PC-9 (cell line): Measurements from ENCODE around the gene FN3KRP. TPM values are rescaled to one million over a fixed set of nuclear protein-coding genes. Genes with fewer than 3 reads are reported as not detected.

ENCODE experiments used
- BruUV-seq: library from RNA; stranded (reverse); fragments of 400-500 nt; replicated peaks from 2 replicates; lab custom pipeline; 2021; lab: Mats Ljungman, UMichigan
- CTCF ChIA-PET: fragments of 300-600 bp; sonication (Branson Sonifier 250); formaldehyde crosslinking; loops from one replicate; lab custom pipeline; 2022; ENCODE audit warnings: antibody characterized with exemption; lab: Charles Lee
- POLR2A ChIA-PET: fragments of 300-600 bp; sonication (Branson Sonifier 250); formaldehyde crosslinking; loops from one replicate; lab custom pipeline; 2022; ENCODE audit warnings: antibody characterized with exemption; ENCODE audit not compliant: unreplicated experiment; lab: Charles Lee
- DNase-seq, 2 experiments: peaks; one replicate each; pipeline versions ENCODE4 v3.0.0 to v3.0.0-alpha.2; 2015 to 2022; ENCODE audit warnings: mixed read lengths in 1 of 2
- H2AFZ ChIP-seq: fragments of 200-600 bp; sonication (generic); 2 replicates; pipeline ENCODE4 v1.8.1; 2017; ENCODE audit warnings: antibody characterized with exemption
- H3F3A ChIP-seq: fragments of 200-600 bp; sonication (generic); 2 replicates; pipeline ENCODE4 v1.8.1; 2017; ENCODE audit warnings: antibody characterized with exemption, mild to moderate bottlenecking, low read depth; ENCODE audit not compliant: insufficient read depth
- H3K27ac ChIP-seq: fragments of 200-600 bp; sonication (generic); 2 replicates; pipeline ENCODE4 v1.6.1; 2016; ENCODE audit warnings: mixed run types
- H3K27me3 ChIP-seq: fragments of 200-600 bp; sonication (generic); 2 replicates; pipeline ENCODE4 v1.6.1; 2016; ENCODE audit warnings: low read depth, mixed run types; ENCODE audit not compliant: insufficient read depth
- H3K36me3 ChIP-seq: fragments of 200-600 bp; sonication (generic); 2 replicates; pipeline ENCODE4 v1.6.1; 2016; ENCODE audit warnings: low read depth, mixed run types
- H3K4me1 ChIP-seq: fragments of 200-600 bp; sonication (generic); replicated peaks from 2 replicates; pipeline ENCODE4 v1.6.1; 2016; ENCODE audit warnings: mixed run types; ENCODE audit not compliant: insufficient read depth
- H3K4me2 ChIP-seq: fragments of 200-600 bp; sonication (generic); 2 replicates; pipeline ENCODE4 v1.6.1; 2017; ENCODE audit warnings: mixed run types
- H3K4me3 ChIP-seq: fragments of 200-600 bp; sonication (generic); 2 replicates; pipeline ENCODE4 v1.6.1; 2016; ENCODE audit warnings: mixed run types
- H3K79me2 ChIP-seq: fragments of 200-600 bp; sonication (generic); 2 replicates; pipeline ENCODE4 v1.6.1; 2017; ENCODE audit warnings: low read depth, mixed run types
- H3K9me2 ChIP-seq: fragments of 200-600 bp; sonication (generic); 2 replicates; pipeline ENCODE4 v1.8.1; 2017; ENCODE audit warnings: mild to moderate bottlenecking; ENCODE audit not compliant: insufficient read depth
- H3K9me3 ChIP-seq: fragments of 200-600 bp; sonication (generic); 2 replicates; pipeline ENCODE4 v1.8.1; 2016; ENCODE audit warnings: low read depth; ENCODE audit not compliant: insufficient read depth
- H4K20me1 ChIP-seq: fragments of 200-600 bp; sonication (generic); 2 replicates; pipeline ENCODE4 v1.8.1; 2017; ENCODE audit not compliant: insufficient read depth
- EZH2 ChIP-seq: fragments of 200-600 bp; sonication (generic); IDR thresholded peaks from 2 replicates; pipeline ENCODE4 v1.8.0; 2017; ENCODE audit warnings: antibody characterized with exemption, low read depth
- intact Hi-C: fragments of 100-400 bp; cut with micrococcal nuclease; formaldehyde crosslinking; loops from one replicate; pipeline ENCODE4 v1.10.0; 2022; ENCODE audit not compliant: unreplicated experiment
- total RNA-seq: library from RNA; stranded (reverse); gene quantifications from 2 replicates; pipeline ENCODE4 v1.2.3, GENCODE V29; 2021
- TF ChIP-seq, protein P1 (sequence below): fragments of 200-600 bp; sonication (generic); conservative IDR thresholded peaks from 2 replicates; pipeline ENCODE4 v1.6.1; 2017; ENCODE audit warnings: mixed run types, antibody characterized with exemption, mild to moderate bottlenecking, moderate library complexity

FN3KRP gene
- total RNA-seq, 1 experiment from 2014 or later: 28.8 TPM

GRCh38 chr17:82696259-82696658 is 20.2 kb upstream of the FN3KRP start:
- BruUV-seq: no TSS peak
- intact Hi-C loops: no loop called here
- POLR2A ChIA-PET: no interaction called here

GRCh38 chr17:82696916-82697807 is 19.3 kb upstream of the FN3KRP start:
- DNase-seq: no peak
- Histone ChIP-seq H2AFZ (no peak overlapping the region), H3K36me3 (no peaks in the 10 kb centered on the region), H3K27ac (no peak overlapping the region), H3K9me3 (no peaks in the 10 kb centered on the region), H3K4me1 (no peaks in the 10 kb centered on the region), H3K4me2 (peak overlapping the region; percentile 61), H3K79me2 (no peaks in the 10 kb centered on the region), H4K20me1 (no peaks in the 10 kb centered on the region), H3F3A (no peaks in the 10 kb centered on the region), H3K27me3 (no peaks in the 10 kb centered on the region), H3K9me2 (no peaks in the 10 kb centered on the region), H3K4me3 (no peak overlapping the region)
- no peak for TF ChIP-seq EZH2
- TF ChIP-seq, protein P1, sequence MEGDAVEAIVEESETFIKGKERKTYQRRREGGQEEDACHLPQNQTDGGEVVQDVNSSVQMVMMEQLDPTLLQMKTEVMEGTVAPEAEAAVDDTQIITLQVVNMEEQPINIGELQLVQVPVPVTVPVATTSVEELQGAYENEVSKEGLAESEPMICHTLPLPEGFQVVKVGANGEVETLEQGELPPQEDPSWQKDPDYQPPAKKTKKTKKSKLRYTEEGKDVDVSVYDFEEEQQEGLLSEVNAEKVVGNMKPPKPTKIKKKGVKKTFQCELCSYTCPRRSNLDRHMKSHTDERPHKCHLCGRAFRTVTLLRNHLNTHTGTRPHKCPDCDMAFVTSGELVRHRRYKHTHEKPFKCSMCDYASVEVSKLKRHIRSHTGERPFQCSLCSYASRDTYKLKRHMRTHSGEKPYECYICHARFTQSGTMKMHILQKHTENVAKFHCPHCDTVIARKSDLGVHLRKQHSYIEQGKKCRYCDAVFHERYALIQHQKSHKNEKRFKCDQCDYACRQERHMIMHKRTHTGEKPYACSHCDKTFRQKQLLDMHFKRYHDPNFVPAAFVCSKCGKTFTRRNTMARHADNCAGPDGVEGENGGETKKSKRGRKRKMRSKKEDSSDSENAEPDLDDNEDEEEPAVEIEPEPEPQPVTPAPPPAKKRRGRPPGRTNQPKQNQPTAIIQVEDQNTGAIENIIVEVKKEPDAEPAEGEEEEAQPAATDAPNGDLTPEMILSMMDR: no peak
- ChIA-PET CTCF (no interaction called here), POLR2A (interaction anchor here (0.6 kb wide), 1 partner anchor 22 kb away, joined by 3 read pairs; no protein-coding TSS in a partner anchor)
- intact Hi-C loops: no loop called here
- BruUV-seq: no TSS peak

More at GRCh38 chr17:82696259-82696658, 20.2 kb upstream of the FN3KRP start:
- Histone ChIP-seq H4K20me1 (no peaks in the 10 kb centered on the region), H3K4me3 (no peak overlapping the region), H3K4me1 (no peaks in the 10 kb centered on the region), H3K9me3 (no peaks in the 10 kb centered on the region), H3K27ac (no peak overlapping the region), H3K36me3 (no peaks in the 10 kb centered on the region), H3F3A (no peaks in the 10 kb centered on the region), H3K79me2 (no peaks in the 10 kb centered on the region), H3K4me2 (no peak overlapping the region), H3K9me2 (no peaks in the 10 kb centered on the region), H2AFZ (no peak overlapping the region), H3K27me3 (no peaks in the 10 kb centered on the region)
- no peak for DNase-seq
- CTCF ChIA-PET: no interaction called here
- no peak for TF ChIP-seq EZH2
- TF ChIP-seq, protein P1: no peak

GRCh38 chr17:82697808-82698064 is 18.8 kb upstream of the FN3KRP start:
- no peaks in the 10 kb centered on the region for H3K9me2 ChIP-seq
- H3K79me2 ChIP-seq: no peaks in the 10 kb centered on the region
- no peaks in the 10 kb centered on the region for H3K9me3 ChIP-seq
- peak overlapping the region; percentile 52; the same call in 1 of the 2 replicates for H3K4me3 ChIP-seq
- no peak for DNase-seq
- BruUV-seq: no TSS peak
- TF ChIP-seq, protein P1: no peak
- TF ChIP-seq EZH2: no peak
- H4K20me1 ChIP-seq: no peaks in the 10 kb centered on the region
- H3K36me3 ChIP-seq: no peaks in the 10 kb centered on the region
- ChIA-PET POLR2A (interaction anchor here (0.5 to 0.6 kb wide), 2 partner anchors 18 to 22 kb away, joined by 3 to 9 read pairs; no protein-coding TSS in a partner anchor), CTCF (no interaction called here)
- no peaks in the 10 kb centered on the region for H3K4me1 ChIP-seq
- no peaks in the 10 kb centered on the region for H3K27me3 ChIP-seq
- H3K27ac ChIP-seq: no peak overlapping the region
- H3K4me2 ChIP-seq: peak overlapping the region; percentile 61
- H2AFZ ChIP-seq: no peak overlapping the region
- no peaks in the 10 kb centered on the region for H3F3A ChIP-seq
- intact Hi-C loops: no loop called here
